HEK293 (cell line): ENCODE measurements around the gene CSMD2.

ENCODE experiments used
- CTCF ChIP-seq: fragments of 450-650 bp; formaldehyde crosslinking; IDR thresholded peaks from 2 replicates; pipeline ENCODE4 v1.5.1; 2016; ENCODE audit warnings: missing biosample characterization, missing genetic modification characterization
- ZFP37 ChIP-seq: fragments of 450-650 bp; formaldehyde crosslinking; IDR thresholded peaks from 2 replicates; pipeline ENCODE4 v1.5.1; 2016; ENCODE audit warnings: missing biosample characterization, missing genetic modification characterization
- ZNF138 ChIP-seq: fragments of 450-650 bp; formaldehyde crosslinking; IDR thresholded peaks from 2 replicates; pipeline ENCODE4 v1.5.1; 2016; ENCODE audit warnings: missing biosample characterization, missing genetic modification characterization, borderline replicate concordance
- ZNF324 ChIP-seq: fragments of 450-650 bp; formaldehyde crosslinking; IDR thresholded peaks from 2 replicates; pipeline ENCODE4 v1.5.1; 2016; ENCODE audit warnings: missing biosample characterization, missing genetic modification characterization
- ZNF792 ChIP-seq: fragments of 450-650 bp; formaldehyde crosslinking; IDR thresholded peaks from 2 replicates; pipeline ENCODE4 v1.5.1; 2016; ENCODE audit warnings: missing biosample characterization, missing genetic modification characterization

- TF ChIP-seq CTCF, result no peak
- no peak for TF ChIP-seq ZNF138
- no peak for TF ChIP-seq ZFP37 (tag by site-specific recombination)
- TF ChIP-seq ZNF324 (tag by site-specific recombination), result no peak
- TF ChIP-seq ZNF792 (tag by site-specific recombination), result no peak
Measured at GRCh38 chr1:34153246-34153645, 11.8 kb downstream of the CSMD2 start.
